Jurkat, Clone E6-1 (cell line): Measurements from ENCODE around the gene SERPINB7.

Source experiments
- DNase-seq: peaks from one replicate; pipeline ENCODE4 v3.0.0-alpha.2; 2011; ENCODE audit warnings: low read depth, low spot score
- H3K4me3 ChIP-seq: 2 replicates; pipeline ENCODE4 v1.5.1; 2011; ENCODE audit warnings: mild to moderate bottlenecking, low read length, control low read depth, moderate library complexity

The SERPINB7 gene

GRCh38 chr18:63783394-63783793 is 8.2 kb downstream of the SERPINB7 start:
- H3K4me3 ChIP-seq, result no peak overlapping the region
- DNase-seq, result peak; percentile 3

GRCh38 chr18:63784787-63785452 is 9.7 kb downstream of the SERPINB7 start:
- no peak overlapping the region for H3K4me3 ChIP-seq
- DNase-seq, result no peak

GRCh38 chr18:63787673-63788072 is 12.5 kb downstream of the SERPINB7 start:
- H3K4me3 ChIP-seq, result no peak overlapping the region
- no peak for DNase-seq

- peak; percentile 44 for DNase-seq
- H3K4me3 ChIP-seq, result no peak overlapping the region
Measured at GRCh38 chr18:63788447-63789096, 13.4 kb downstream of the SERPINB7 start.

GRCh38 chr18:63789327-63789726 is 14.1 kb downstream of the SERPINB7 start:
- DNase-seq, result no peak
- no peak overlapping the region for H3K4me3 ChIP-seq

- H3K4me3 ChIP-seq, result no peak overlapping the region
- DNase-seq, result no peak
Measured at GRCh38 chr18:63795606-63796005, 20.4 kb downstream of the SERPINB7 start.

- no peak for DNase-seq
- no peak overlapping the region for H3K4me3 ChIP-seq
Measured at GRCh38 chr18:63799189-63799588, 24.0 kb downstream of the SERPINB7 start.

GRCh38 chr18:63801343-63801742 is 26.1 kb downstream of the SERPINB7 start:
- no peak overlapping the region for H3K4me3 ChIP-seq

GRCh38 chr18:63808125-63808524 is 32.9 kb downstream of the SERPINB7 start:
- no peak overlapping the region for H3K4me3 ChIP-seq
- no peak for DNase-seq

More at GRCh38 chr18:63801343-63801742, 26.1 kb downstream of the SERPINB7 start:
- no peak for DNase-seq

GRCh38 chr18:63817441-63818051 is 42.3 kb downstream of the SERPINB7 start:
- H3K4me3 ChIP-seq, result no peak overlapping the region
- no peak for DNase-seq

GRCh38 chr18:63818212-63818611 is 43.0 kb downstream of the SERPINB7 start:
- no peak for DNase-seq
- no peak overlapping the region for H3K4me3 ChIP-seq

GRCh38 chr18:63819786-63820185 is 44.6 kb downstream of the SERPINB7 start:
- no peak for DNase-seq
- no peak overlapping the region for H3K4me3 ChIP-seq

- DNase-seq, result no peak
- H3K4me3 ChIP-seq, result no peak overlapping the region
Measured at GRCh38 chr18:63820694-63821093, 45.5 kb downstream of the SERPINB7 start.

GRCh38 chr18:63823516-63824219 is 48.5 kb downstream of the SERPINB7 start:
- no peak overlapping the region for H3K4me3 ChIP-seq
- DNase-seq, result peak; percentile 44

- no peak overlapping the region for H3K4me3 ChIP-seq
- DNase-seq, result no peak
Measured at GRCh38 chr18:63824220-63824525, 49.0 kb downstream of the SERPINB7 start.

- no peak overlapping the region for H3K4me3 ChIP-seq
- no peak for DNase-seq
Measured at GRCh38 chr18:63828120-63828519, 52.9 kb downstream of the SERPINB7 start.

GRCh38 chr18:63828656-63829055 is 53.4 kb downstream of the SERPINB7 start:
- H3K4me3 ChIP-seq, result no peak overlapping the region
- no peak for DNase-seq

GRCh38 chr18:63829886-63830285 is 54.7 kb downstream of the SERPINB7 start:
- no peak for DNase-seq
- no peak overlapping the region for H3K4me3 ChIP-seq

- DNase-seq, result peak; percentile 16
- H3K4me3 ChIP-seq, result no peak overlapping the region
Measured at GRCh38 chr18:63831080-63831788, 56.0 kb downstream of the SERPINB7 start.
